HG03039 (cell line): Measurements from ENCODE around the gene RANBP2.

ENCODE experiments used
- ATAC-seq: cut with Tn5 transposase; IDR thresholded peaks from one replicate; pipeline ENCODE4 v1.9.1; 2021; ENCODE audit warnings: mild to moderate bottlenecking, moderate library complexity; ENCODE audit not compliant: unreplicated experiment

The RANBP2 gene

DNA sequence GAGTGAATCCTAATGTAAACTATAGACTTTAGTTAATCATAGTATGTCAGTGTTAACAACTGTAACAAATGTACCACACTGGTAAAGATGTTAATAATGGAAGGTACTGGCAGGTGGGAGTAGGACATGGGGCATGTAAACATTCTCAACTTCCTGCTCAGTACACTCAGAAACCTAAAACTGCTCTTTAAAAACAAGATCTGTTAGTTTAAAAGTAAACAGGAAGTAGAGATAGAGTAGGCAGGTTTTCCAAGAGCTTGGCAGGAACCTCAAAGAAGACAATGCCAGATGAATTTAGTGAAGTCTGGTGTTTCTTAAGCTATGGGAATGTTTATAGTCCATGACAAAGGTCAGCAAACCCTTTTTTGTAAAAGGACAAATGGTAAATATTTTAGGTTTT lies 113.9 kb downstream of the RANBP2 start:
- ATAC-seq: no peak

DNA sequence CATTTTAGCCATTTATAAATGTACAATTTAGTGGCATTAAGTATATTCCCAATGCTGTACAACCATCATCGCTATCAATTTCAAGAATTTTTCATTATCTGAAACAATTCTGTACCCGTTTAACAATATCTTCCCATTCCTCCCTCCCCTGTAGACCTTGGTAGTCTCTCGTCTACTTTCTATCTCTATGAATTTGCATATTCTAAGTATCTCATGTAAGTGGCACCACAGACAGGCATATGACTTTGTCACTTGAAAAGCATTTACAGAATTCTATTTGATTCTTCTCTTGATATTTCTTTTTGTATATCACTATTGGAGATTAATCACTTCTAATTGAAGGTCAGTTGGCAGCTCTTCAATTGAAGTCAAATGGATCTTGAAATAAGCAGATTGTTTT lies 115.3 kb downstream of the RANBP2 start:
- no peak for ATAC-seq

DNA sequence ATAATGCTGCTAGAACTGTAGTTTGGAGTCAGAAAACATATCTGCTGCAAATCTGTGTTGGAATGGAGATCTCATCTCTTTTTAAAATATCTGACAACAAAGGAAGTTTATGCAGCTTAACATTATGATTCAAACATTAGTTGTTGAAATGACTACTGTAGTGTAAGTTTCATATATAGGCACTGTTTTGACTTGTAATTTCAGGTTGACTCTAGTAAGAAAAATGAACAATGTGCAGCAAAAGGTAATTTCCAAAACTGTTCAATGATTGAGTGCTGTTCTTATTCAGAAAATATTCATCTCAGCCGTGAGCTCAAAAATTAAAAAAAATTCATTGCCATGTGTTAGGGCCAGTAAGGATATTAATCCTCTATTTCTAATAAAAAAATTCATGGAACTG lies 115.8 kb downstream of the RANBP2 start:
- ATAC-seq: no peak
